ENCODE data around the gene CSNK2A3.

Gene CSNK2A3

DNA sequence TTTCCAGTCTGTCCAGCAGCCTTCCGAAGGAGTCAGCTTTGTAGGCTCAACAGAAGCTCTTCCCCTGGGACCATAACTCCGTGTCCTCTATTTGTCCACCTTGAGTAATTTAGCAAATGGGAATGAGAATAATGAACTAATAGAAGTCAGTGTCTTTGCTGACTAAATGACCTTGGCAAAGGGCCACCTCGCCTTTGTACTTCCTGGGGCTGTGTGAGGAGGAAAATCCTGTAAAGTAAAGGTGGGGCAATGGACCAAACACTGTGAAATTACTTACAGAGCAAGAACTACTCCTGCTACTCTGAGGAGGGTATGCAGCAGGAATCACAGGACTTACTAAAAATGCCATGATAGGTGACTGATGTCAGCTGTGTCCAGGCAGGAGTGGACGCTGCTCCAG, 36.2 kb upstream of the CSNK2A3 start:
- no peak for TF ChIP-seq ZC3H10 (CRISPR knock-in tag; IDR thresholded peaks at IDR 0.05)
- TF ChIP-seq, protein P1, sequence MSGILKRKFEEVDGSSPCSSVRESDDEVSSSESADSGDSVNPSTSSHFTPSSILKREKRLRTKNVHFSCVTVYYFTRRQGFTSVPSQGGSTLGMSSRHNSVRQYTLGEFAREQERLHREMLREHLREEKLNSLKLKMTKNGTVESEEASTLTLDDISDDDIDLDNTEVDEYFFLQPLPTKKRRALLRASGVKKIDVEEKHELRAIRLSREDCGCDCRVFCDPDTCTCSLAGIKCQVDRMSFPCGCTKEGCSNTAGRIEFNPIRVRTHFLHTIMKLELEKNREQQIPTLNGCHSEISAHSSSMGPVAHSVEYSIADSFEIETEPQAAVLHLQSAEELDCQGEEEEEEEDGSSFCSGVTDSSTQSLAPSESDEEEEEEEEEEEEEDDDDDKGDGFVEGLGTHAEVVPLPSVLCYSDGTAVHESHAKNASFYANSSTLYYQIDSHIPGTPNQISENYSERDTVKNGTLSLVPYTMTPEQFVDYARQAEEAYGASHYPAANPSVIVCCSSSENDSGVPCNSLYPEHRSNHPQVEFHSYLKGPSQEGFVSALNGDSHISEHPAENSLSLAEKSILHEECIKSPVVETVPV (CRISPR knock-in tag; IDR thresholded peaks at IDR 0.05): no peak
- TF ChIP-seq TCF4 (CRISPR knock-in tag; IDR thresholded peaks at IDR 0.05; ENCODE audit: borderline replicate concordance): no peak
- no peak for TF ChIP-seq ZFP3 (CRISPR knock-in tag; IDR thresholded peaks at IDR 0.05)
- no peak for TF ChIP-seq ARNTL (CRISPR knock-in tag; IDR thresholded peaks at IDR 0.05; ENCODE audit: borderline replicate concordance, low read depth)
- TF ChIP-seq GLIS3 (CRISPR knock-in tag; IDR thresholded peaks at IDR 0.05): no peak
- no peak for ATAC-seq

DNA sequence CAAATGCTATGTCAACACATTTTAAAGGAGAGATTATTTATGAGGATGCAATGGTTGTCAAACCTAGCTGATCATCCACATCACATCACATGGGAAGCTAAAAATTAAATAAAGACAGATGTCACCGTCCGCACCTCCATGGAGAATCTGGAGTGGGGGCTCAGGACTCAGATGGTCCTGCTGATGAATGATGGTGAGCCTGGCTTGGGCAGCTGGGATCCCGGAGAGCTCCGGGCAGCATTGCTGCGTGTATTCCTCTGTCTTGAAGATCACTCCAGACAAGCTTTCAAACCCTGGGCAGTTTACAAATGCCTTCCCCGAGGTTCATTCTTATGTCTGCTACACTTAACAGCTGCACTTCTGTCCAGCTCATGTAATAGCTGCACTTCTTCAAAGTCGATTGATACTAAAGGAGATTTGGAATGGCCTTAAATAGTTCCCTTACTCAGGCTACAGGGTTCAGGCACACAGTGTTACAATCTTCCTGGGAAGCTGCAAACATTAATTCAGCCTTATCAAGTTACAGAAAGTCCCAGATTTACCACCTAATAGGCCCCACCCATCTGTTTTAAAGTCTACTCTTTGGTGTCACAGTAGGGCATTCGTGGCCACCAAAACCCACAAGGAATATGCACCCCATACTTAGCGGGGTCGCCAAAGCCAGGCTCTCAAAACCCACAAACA, 34.7 kb upstream of the CSNK2A3 start:
- ATAC-seq: no peak
- no peak for TF ChIP-seq OSR1 (CRISPR knock-in tag; IDR thresholded peaks at IDR 0.05)

DNA sequence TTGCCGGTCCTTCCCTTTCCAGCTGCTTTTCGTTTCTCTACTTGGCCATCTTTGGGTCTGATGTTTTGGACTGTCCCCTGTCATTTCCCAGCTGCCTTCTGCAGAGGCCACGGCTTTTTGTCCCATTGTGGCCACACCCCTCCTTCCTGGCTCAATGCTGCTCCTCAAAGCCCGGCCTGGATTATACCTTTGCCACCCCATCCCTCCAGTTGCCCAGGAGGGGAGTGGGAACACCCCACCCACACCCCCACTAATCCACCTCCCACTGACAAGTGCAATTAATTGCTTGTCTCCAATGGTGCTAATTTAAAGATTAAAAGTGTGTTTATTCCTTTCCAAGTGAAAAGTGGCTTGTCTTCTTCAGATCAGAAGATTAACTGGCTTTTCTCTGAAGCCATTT, 34.2 kb upstream of the CSNK2A3 start:
- no peak for ATAC-seq
- TF ChIP-seq ARNTL (CRISPR knock-in tag; IDR thresholded peaks at IDR 0.05; ENCODE audit: borderline replicate concordance, low read depth): no peak
- TF ChIP-seq RARB (CRISPR knock-in tag; IDR thresholded peaks at IDR 0.05): no peak
- no peak for TF ChIP-seq ZNF8 (CRISPR knock-in tag; IDR thresholded peaks at IDR 0.05)
- TF ChIP-seq TCF4 (CRISPR knock-in tag; IDR thresholded peaks at IDR 0.05; ENCODE audit: borderline replicate concordance): no peak
- TF ChIP-seq OSR1 (CRISPR knock-in tag; IDR thresholded peaks at IDR 0.05): no peak
- TF ChIP-seq, protein P2, sequence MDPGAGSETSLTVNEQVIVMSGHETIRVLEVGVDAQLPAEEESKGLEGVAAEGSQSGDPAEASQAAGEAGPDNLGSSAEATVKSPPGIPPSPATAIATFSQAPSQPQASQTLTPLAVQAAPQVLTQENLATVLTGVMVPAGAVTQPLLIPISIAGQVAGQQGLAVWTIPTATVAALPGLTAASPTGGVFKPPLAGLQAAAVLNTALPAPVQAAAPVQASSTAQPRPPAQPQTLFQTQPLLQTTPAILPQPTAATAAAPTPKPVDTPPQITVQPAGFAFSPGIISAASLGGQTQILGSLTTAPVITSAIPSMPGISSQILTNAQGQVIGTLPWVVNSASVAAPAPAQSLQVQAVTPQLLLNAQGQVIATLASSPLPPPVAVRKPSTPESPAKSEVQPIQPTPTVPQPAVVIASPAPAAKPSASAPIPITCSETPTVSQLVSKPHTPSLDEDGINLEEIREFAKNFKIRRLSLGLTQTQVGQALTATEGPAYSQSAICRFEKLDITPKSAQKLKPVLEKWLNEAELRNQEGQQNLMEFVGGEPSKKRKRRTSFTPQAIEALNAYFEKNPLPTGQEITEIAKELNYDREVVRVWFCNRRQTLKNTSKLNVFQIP (CRISPR knock-in tag; IDR thresholded peaks at IDR 0.05; ENCODE audit: borderline replicate concordance, low read depth): no peak
- no peak for TF ChIP-seq TOX (CRISPR knock-in tag; IDR thresholded peaks at IDR 0.05; ENCODE audit: borderline replicate concordance)
- TF ChIP-seq ZFP3 (CRISPR knock-in tag; IDR thresholded peaks at IDR 0.05): no peak
- no peak for TF ChIP-seq GLIS3 (CRISPR knock-in tag; IDR thresholded peaks at IDR 0.05)
- no peak for TF ChIP-seq BACH2 (CRISPR knock-in tag; IDR thresholded peaks at IDR 0.05; ENCODE audit: borderline replicate concordance)
- no peak for TF ChIP-seq ISL1 (CRISPR knock-in tag; IDR thresholded peaks at IDR 0.05)
- TF ChIP-seq ZNF565 (CRISPR knock-in tag; conservative IDR thresholded peaks at IDR 0.05; ENCODE audit: low read depth): no peak
- TF ChIP-seq ZFP30 (CRISPR knock-in tag; IDR thresholded peaks at IDR 0.05): no peak

DNA sequence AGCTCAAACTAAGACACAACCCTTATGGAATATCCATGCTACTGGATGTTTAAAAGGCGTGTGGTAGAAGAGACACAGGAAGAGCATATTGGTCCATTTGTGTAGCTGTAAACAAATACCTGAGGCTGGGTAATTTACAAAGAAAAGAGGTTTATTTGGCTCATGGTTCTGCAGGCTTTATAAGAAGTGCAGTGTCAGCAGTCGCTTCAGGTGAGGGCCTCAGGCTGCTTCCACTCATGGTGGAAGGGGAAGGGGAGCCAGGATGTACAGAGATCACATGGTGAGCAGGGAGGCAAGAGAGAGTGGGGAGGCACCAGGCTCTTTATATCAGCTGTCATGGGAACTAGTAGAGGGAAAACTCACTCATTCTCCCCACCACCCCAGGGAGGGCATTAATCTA, 31.8 kb upstream of the CSNK2A3 start:
- ATAC-seq: no peak

More for the DNA sequence above, 31.8 kb upstream of the CSNK2A3 start:
- no peak for TF ChIP-seq GLIS3 (CRISPR knock-in tag; IDR thresholded peaks at IDR 0.05)
- TF ChIP-seq, protein P1 (CRISPR knock-in tag; IDR thresholded peaks at IDR 0.05): no peak
- TF ChIP-seq RARB (CRISPR knock-in tag; IDR thresholded peaks at IDR 0.05): no peak
- no peak for TF ChIP-seq ZNF70 (CRISPR knock-in tag; IDR thresholded peaks at IDR 0.05)
- no peak for TF ChIP-seq ZNF565 (CRISPR knock-in tag; conservative IDR thresholded peaks at IDR 0.05; ENCODE audit: low read depth)
- TF ChIP-seq, protein P3, sequence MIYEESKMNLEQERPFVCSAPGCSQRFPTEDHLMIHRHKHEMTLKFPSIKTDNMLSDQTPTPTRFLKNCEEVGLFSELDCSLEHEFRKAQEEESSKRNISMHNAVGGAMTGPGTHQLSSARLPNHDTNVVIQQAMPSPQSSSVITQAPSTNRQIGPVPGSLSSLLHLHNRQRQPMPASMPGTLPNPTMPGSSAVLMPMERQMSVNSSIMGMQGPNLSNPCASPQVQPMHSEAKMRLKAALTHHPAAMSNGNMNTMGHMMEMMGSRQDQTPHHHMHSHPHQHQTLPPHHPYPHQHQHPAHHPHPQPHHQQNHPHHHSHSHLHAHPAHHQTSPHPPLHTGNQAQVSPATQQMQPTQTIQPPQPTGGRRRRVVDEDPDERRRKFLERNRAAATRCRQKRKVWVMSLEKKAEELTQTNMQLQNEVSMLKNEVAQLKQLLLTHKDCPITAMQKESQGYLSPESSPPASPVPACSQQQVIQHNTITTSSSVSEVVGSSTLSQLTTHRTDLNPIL (CRISPR knock-in tag; IDR thresholded peaks at IDR 0.05; ENCODE audit: low read depth): no peak
- TF ChIP-seq, protein P4, sequence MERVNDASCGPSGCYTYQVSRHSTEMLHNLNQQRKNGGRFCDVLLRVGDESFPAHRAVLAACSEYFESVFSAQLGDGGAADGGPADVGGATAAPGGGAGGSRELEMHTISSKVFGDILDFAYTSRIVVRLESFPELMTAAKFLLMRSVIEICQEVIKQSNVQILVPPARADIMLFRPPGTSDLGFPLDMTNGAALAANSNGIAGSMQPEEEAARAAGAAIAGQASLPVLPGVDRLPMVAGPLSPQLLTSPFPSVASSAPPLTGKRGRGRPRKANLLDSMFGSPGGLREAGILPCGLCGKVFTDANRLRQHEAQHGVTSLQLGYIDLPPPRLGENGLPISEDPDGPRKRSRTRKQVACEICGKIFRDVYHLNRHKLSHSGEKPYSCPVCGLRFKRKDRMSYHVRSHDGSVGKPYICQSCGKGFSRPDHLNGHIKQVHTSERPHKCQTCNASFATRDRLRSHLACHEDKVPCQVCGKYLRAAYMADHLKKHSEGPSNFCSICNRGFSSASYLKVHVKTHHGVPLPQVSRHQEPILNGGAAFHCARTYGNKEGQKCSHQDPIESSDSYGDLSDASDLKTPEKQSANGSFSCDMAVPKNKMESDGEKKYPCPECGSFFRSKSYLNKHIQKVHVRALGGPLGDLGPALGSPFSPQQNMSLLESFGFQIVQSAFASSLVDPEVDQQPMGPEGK (CRISPR knock-in tag; IDR thresholded peaks at IDR 0.05; ENCODE audit: borderline replicate concordance): no peak
- no peak for TF ChIP-seq TOX (CRISPR knock-in tag; IDR thresholded peaks at IDR 0.05; ENCODE audit: borderline replicate concordance)
- TF ChIP-seq, protein P5, sequence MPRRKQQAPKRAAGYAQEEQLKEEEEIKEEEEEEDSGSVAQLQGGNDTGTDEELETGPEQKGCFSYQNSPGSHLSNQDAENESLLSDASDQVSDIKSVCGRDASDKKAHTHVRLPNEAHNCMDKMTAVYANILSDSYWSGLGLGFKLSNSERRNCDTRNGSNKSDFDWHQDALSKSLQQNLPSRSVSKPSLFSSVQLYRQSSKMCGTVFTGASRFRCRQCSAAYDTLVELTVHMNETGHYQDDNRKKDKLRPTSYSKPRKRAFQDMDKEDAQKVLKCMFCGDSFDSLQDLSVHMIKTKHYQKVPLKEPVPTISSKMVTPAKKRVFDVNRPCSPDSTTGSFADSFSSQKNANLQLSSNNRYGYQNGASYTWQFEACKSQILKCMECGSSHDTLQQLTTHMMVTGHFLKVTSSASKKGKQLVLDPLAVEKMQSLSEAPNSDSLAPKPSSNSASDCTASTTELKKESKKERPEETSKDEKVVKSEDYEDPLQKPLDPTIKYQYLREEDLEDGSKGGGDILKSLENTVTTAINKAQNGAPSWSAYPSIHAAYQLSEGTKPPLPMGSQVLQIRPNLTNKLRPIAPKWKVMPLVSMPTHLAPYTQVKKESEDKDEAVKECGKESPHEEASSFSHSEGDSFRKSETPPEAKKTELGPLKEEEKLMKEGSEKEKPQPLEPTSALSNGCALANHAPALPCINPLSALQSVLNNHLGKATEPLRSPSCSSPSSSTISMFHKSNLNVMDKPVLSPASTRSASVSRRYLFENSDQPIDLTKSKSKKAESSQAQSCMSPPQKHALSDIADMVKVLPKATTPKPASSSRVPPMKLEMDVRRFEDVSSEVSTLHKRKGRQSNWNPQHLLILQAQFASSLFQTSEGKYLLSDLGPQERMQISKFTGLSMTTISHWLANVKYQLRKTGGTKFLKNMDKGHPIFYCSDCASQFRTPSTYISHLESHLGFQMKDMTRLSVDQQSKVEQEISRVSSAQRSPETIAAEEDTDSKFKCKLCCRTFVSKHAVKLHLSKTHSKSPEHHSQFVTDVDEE (CRISPR knock-in tag; IDR thresholded peaks at IDR 0.05): no peak
- TF ChIP-seq BACH2 (CRISPR knock-in tag; IDR thresholded peaks at IDR 0.05; ENCODE audit: borderline replicate concordance): no peak
- no peak for TF ChIP-seq ZFP30 (CRISPR knock-in tag; IDR thresholded peaks at IDR 0.05)
- no peak for TF ChIP-seq CSDC2 (CRISPR knock-in tag; IDR thresholded peaks at IDR 0.05)

Measured in SK-N-SH treated with all-trans-retinoic acid at 6 μM for 48 hours (cell line).